Activated naive CD4-positive, alpha-beta T cell (primary cell): Measurements from ENCODE around the gene SIRT7.

Experiments used
- DNase-seq, 4 experiments: peaks; one replicate each; lab custom pipeline; 2025; lab: John Stamatoyannopoulos, UW

The SIRT7 gene

GRCh38 chr17:81865358-81865732 lies 52.6 kb downstream of the SIRT7 start:
- DNase-seq: no peak

DNA sequence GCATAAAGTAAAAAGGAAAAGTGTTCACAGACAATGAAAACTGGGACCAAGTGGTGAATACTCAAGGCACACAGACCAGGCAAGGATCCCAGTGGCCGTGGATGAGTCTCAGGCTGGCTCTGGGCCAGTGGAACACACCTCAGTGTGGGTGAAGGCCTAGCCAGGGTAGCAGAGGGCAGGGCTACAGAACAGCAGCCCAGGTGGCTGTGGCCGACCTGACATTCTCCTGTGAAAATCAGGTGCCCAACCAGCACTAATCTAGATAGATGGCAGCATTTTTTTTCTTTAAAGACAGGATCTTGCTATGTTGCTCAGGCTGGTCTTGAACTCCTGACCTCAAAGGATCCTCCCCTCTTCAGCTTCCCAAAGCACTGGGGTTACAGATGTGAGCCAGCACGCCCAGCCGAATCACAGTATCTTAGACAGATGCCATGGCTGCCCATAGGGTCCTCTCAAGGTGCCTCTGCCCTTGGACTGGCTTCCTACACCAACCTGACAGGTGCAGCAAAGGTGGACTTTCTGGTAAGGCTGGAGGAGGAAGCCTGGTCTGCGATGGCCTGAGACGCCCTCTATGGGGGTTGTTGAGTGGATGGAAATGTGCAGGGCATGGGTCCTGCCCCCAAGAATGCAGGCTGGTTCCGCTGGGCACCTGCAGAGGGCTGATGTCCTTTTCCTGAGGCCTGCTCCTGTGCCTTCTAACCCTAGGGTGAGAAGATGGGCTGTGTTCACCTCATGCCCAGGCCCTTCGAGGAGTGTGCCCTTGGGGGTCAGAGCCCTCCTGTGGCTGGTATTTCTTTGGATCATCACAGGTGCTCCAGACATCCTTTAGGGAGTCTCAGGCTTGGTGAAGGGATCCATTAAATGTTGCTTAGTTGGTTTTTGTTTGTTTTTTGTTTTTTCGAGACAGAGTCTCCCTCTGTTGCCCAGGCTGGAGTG lies 53.9 kb downstream of the SIRT7 start:
- no peak for DNase-seq

DNA sequence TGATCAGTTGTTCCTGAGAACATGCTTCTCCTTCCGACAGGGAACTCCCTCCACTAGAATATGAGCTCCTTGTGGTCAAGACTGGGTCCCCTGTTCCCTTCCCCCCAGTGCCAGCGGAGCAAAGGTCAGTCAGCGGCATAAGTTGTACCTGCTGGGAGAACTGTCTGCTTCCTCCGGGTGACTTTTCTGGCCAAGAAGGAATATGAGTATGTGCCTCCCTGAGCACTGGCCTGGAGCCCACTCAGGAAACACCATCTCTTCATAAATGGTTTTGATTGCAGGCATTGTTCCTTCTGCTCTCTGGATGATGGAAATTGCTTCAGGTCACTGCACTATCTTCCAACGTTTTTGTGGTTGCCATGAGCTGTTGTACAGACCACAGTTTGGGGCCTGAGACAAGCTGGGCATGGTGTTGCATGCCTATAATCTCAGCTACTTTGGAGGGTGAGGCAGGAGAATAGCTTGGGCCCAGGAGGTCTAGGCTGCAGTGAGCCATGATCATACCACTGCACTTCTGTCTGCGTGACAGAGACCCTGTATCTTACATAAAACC lies 54.8 kb downstream of the SIRT7 start:
- DNase-seq: no peak
